ENCODE results near the gene GMPS.

DNA sequence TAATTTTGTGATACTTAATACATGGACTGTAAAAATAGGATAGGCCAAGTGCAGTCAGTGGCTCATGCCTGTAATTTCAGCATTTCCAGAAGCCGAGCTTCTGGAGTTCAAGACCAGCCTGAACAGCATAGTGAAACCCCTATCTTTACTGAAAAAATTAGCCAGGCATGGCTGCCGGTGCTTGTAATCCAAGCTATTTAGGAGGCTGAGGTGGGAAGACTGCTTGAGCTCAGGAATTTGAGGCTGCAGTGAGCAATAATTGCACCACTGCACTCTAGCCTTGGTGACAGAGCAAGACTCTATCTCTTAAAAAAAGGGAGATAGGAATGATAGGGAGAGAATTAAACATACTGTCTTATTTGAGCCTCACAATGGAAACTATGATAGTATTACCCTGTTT is 51.0 kb downstream of the GMPS start:
- TF ChIP-seq, protein P1, sequence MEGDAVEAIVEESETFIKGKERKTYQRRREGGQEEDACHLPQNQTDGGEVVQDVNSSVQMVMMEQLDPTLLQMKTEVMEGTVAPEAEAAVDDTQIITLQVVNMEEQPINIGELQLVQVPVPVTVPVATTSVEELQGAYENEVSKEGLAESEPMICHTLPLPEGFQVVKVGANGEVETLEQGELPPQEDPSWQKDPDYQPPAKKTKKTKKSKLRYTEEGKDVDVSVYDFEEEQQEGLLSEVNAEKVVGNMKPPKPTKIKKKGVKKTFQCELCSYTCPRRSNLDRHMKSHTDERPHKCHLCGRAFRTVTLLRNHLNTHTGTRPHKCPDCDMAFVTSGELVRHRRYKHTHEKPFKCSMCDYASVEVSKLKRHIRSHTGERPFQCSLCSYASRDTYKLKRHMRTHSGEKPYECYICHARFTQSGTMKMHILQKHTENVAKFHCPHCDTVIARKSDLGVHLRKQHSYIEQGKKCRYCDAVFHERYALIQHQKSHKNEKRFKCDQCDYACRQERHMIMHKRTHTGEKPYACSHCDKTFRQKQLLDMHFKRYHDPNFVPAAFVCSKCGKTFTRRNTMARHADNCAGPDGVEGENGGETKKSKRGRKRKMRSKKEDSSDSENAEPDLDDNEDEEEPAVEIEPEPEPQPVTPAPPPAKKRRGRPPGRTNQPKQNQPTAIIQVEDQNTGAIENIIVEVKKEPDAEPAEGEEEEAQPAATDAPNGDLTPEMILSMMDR (IDR thresholded peaks at IDR 0.05; ENCODE audit: insufficient read depth, low read length): no peak
- no peak for TF ChIP-seq POLR2AphosphoS5 (IDR thresholded peaks at IDR 0.05; ENCODE audit: low read depth)
- TF ChIP-seq SPI1 (IDR thresholded peaks at IDR 0.05; ENCODE audit: borderline replicate concordance, low read depth): no peak
